CD4-positive, alpha-beta T cell treated with Interleukin-15 for 1 hour (primary cell): ENCODE results near the gene GUCD1.
"Not testable (repeated sequence)": the region's sequence is repeated elsewhere in the genome, so short reads cannot be mapped to it uniquely, and the experiment has no call there.

Experiments used
- DNase-seq: peaks from one replicate; pipeline ENCODE4 v3.0.0-alpha.2; 2020

GUCD1 gene

DNA sequence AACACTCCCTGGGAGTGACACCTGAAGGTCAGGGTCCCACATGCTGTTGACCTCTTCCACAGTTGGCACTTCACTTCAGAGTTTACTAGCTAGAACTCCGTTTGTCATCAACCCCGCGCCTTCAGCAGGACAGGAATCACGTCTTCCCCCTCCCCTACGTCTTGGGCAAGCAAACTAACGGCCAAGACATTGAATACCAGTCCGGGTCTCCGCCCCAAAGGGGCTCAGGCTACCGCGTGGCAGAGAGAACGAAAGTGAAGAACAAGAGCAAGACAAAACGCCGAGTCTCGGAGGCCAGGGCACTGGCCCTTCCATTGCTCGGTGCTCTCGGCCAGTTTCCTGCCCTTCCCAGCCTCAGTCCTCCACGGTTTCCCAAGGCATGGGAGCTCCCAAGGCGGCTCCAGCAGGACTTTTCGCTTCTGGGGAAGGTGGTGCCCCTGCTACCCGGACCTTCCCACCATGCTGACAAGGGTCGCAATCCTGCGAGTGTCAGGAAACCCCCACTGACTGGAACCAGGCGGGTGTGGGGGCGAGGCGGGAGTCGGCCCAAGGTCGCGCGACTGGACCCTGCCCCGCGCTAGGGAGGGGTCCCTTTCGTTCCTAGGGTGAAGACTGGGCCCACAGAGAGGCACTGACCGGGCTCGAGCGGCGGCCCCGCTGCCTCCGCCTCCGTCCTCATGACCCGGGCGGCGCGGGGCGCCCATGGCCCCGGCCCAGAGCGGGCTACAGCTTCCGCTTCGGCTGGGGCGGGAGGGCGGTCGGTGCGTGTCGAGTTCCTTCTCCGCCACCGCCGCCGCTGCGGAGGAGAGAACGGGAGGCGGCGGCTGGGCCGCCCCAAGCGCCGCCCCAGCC, at the start of gene GUCD1:
GUCD1 (minus strand) TSS at position 826 of the 852 bp plus-strand sequence; CDS start at position 679, 147 bp downstream.
- DNase-seq: peak; percentile 27

DNA sequence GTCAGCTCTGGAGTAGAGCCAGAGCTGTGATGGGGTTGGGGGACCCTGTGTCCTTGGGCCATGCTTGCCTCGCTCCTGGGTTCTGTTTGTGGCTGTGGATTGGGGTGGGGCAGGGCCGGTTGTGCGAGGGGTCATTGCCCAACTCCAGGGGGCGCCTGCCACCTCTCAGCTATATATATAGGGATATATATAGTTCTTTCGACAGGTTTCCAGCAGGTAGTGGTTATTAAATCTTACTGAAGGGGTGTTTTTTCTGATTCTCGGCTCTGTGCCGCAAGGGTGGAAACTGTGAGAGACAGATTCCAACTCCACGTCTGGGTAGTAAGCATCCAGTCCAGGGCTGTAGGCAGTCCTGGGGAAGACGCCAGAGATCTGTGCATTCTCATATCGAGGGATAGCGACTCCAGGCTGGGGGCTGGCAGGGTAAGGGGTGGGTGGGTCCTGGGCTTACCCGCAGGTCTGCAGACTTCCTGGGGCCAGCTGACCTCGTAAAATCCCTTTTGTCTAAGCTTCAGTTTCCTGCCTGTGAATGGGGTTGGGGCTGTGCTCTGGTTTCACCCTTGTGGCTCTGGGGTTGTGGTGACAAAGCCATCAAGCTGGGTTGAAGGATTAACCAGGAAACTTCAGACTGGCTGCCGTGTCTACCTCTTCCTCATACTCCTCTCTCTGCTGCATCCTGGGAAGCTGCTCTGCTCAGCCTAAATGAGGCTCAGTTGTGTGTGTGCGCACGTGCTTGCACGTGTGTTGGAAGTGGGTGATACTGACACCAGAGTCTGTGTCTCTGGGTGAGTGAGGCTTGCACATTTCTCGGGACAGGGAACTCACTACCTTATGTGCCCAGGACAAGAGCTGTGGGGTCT, 49.1 kb upstream of the GUCD1 start:
- DNase-seq: not testable (repeated sequence)

DNA sequence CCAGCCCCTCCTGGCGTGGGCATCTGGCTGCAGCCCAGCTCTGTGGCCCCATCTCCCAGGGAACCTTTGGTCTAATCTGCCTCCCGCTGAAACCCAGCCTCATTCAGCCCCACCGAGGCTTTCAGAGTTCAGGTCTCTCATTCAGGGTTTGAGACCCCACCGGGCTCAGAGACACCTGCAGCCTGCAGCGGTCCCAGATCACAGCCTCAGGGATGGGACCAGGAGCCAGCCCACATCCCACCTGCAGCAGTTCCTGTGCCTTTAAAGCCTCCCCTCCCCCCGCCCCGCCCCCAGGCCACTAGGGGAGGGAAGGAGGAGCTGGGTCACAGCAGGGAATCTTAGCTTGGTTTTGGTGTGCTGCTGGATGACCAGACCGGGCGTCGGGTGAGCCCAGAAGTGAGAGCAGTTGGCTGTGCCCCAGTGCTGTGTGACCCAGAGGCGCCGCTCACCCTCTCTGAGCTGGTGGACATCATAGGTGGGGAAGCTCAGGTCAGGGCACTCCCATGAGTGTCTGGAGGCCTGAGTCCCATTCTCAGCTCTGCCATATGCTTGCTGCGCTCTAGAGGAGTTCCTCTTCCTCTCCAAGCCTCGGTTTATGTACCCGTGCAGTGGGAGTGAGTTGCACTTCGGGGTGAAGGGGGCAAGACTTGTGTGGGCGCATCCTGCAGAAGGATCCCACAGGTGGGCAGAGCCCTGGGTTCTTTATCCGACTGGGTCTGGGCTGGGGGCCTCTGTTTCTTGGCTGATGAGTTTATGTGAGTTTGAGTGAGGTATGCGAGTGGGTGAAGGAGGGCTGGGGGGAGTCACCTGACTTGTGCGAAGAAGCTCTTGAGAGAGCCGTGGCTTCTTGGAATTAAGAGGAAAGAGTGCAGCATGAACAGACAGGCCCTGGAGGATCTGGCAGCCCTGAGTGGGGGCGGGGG, 48.2 kb upstream of the GUCD1 start, which contains the start of gene GGT1:
GGT1 (plus strand) TSS at position 347 of the 923 bp plus-strand sequence. CDS start 7,889 bp downstream, outside the sequence.
- not testable (repeated sequence) for DNase-seq

DNA sequence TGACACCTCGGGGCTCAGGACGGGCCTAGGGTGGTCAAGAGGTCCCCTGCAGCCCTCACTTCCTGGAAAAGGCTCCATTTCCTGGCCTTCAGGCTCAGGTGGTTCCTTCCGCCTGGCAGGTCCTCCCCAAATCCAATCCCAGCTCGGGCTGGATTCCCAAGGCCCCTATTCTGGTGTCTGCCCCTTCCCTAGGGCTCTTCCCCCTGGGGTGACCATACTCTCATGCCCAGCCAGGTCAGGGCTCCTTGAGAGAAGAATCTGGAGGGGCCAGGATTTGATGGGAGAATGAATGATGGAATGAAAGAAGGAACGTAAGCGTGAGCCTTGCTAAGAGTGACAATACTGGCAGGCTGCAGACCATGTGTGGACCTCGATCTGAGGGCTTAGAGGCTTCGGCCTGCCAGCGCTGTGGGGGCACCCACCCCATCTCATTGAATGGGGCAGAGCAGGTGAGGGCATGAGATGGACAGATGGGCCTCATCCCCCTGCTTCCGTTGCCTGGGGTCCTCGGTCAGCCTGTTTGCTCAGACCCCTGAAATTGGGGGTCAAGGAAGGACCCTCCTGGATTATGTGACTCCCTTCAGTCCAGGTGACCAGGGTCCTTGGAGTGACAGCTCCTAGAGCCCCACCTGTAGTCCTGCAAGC, 47.3 kb upstream of the GUCD1 start:
- DNase-seq: not testable (repeated sequence)

DNA sequence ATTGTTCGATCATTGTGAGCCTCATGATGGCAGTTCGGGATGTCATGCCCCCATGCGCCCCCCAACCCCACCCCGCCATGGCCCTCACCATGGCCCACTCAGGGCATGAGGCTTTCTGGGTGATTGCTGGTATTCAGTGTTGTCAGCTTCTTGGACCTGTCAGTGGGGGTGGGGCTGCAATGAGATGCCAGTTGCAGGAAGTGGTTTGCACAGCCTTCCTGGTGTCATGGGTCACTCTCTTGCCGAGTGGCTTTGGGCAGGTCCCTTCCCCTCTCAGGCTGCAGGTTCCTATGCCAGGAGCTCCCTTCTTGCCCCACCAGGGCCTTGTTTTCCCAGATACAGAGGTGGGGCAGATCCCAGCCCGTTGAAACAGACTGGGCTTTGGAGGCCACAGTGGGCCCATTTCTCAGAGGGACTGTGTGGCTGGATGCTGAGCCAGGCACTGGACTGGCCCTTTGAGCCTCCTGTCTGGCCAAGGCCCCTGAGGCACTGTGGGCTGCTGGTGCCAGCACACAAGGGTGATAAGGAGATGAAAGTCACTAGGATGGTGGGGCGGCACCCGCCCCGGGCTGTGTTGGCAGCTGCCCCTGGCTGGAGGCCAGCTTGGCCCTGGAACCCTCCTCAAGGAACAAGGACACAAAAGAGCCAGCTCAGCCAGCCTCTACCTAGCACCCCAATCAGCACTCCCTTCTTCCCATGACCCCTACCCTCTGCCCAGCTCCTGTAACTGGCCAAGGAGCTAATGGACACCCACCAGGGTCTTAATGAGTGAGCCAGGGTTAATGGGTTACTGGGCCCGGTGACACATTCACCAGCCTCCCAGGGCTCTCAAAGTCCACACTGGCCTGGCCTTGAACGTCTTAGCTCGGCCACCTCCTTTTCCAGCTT, 46.5 kb upstream of the GUCD1 start:
- peak; percentile 57 for DNase-seq

DNA sequence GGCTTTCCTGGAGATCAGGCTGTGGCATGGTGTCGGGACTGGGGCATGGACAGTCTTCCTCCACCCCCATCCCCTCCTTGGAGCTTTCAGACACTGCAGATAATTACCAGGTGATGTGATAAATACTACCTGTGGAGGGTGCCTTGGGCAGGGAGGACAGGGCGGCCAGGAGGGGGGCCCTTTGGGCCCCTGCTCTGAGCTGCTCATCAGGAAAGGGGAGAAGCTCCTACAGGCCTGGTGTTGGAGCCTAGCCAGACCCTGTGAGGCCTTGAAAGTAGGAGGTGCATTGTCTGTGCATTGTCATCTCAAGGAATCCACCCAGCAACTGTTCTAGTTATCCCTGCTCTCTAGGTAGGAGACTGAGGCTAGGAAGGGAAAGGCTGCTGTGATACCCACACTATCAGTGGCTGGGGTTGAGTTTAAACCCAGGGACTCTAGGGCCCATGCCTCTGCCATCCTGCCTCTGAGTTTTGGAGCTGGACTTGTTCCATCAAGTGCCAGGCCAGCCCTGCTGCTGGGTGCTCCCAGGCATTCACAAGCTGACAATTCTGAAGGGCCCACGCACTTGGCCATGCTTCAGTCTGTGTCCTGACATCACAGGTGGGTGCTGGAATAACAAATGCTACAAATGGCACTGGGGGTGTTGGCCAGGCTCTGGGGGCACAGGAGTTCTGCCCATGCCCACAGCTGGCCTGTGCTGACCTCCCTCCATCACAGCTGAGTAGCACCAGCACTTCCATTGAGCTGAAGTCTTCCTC, 45.2 kb upstream of the GUCD1 start:
- not testable (repeated sequence) for DNase-seq

DNA sequence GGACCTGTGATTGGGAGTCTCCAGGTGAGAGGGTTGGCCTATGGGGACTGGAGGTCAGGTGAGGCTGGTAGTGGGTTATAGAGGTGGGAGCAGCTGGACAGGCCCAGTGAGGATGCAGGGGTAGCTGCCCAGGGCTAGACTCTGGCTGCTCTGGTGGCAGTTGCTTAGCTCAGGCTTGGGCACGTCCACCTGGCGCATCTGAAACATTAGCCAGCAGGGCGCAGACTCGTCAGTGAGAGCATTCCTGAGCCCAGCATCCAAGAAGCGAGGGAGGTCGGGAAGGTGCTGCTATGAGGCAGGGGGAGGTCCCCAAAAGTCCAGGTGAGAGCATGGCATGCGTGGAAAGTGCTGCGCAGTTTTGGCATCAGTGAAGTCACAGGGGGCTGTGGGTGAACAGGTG, 44.6 kb upstream of the GUCD1 start:
- DNase-seq: no peak

DNA sequence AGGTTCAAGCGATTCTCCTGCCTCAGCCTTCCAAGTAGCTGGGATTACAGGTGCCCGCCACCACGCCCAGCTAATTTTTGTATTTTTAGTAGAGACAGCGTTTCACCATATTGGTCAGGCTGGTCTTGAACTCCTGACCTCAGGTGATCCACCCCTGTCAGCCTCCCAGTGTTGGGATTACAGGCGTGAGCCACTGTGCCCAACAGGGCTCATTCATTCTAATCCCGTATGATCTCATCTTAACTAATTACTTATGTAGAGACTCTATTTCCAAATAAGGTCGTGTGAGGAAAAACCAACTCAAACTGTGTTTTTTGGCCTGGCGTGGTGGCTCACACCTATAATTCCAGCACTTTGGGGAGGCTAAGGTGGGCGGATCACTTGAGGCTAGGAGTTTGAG, 42.1 kb upstream of the GUCD1 start:
- DNase-seq: not testable (repeated sequence)

DNA sequence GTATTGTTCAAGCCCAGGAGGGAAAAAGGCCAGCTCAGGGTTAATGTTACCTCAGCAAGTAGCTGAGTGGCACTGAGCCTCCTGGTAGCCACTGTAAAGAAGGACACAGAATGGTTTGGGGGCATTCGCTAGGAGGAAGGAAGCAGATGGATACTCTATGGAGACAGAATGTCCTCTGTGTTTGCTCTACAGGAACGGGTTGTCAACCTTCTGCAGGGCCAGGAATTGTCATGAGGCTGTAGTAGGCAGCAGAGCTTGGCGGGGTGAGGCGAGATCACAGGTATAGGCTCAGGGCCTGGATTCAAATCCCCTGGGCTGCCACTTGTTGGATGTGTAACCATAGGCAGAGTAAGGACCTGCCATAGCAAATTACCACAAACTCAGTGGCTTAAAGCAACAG, 40.9 kb upstream of the GUCD1 start:
- DNase-seq: no peak

DNA sequence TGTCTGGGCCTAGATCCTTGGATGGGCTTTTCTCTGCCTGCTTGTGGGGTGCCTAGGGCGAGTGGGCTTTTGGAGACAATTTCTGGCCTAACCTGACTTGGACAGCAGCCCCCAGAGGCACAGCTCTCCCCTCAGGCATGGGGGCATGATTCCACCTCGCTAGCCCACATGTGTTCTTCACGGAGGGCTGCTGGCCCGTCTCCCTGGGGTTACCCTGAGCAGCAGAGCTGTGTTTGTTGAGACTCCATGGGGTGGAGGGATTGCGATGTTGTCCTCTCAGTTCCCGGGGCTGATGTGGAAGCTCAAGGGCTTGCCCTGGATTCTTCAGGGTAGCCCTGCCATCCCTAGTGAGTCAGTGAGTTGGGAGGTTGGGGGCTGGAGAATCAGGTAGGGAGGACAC, 40.3 kb upstream of the GUCD1 start:
- no peak for DNase-seq

DNA sequence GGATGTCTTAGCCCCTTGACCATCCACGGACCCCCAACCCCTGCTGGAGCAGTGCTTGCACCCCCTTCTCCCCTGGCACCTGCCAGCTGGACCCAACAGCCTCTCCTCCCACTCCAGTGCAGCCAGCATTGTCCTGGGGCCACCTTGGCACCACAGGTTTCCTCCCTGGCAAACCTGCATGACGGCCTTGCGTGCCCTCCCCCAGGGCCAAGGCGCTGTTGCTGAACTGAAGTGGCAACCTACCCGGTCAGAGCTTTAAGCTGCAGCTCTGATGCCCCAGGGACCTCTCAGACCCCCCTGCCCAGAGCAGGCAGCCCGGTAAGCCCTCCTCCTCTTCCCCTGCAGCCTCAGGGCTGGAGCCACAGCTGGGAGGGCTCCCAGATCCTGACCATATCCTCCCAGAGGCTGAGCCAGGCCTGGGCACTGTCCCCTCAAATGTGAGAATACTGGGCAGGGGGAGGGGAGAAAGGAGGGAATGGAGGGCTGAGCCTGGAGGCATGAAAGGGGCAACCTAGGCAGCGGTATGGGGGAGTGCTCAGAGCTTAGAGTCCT, 39.7 kb upstream of the GUCD1 start:
- DNase-seq: no peak

DNA sequence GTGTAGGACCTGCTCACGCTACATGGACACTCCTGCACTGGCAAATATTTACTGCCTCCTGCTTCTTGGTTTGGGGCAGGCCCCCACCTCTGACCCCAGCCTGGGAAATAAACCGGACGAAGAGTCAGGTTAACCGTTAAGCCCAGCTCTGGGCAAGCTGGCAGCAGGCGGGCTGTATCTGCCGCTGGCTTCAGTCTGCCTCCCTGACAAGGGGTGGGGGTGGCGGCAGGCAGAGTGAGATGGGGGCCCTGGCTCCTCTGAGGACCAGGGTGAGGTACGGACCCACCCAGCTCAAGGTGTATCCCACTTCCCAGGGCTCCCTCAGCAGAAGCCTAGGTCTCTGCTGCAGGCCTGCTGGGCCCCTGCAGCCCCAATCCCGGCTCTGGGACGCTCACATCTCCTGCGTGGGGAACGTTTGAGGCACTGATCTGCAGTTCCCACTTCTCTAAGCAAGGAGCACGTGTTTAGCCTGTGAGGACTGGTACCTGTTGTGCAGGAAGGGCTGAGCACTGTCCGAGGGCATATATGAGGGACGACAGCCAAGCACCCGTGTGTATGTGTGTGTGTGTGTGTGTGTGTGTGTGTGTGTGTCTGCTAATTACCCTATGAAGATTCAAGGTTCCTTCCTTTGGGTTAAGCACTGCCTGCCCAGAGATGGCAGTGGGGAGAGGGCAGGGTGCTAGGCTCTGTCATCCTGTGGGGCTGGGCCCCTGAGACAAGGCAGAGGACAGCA, 39.1 kb upstream of the GUCD1 start:
- DNase-seq: no peak

DNA sequence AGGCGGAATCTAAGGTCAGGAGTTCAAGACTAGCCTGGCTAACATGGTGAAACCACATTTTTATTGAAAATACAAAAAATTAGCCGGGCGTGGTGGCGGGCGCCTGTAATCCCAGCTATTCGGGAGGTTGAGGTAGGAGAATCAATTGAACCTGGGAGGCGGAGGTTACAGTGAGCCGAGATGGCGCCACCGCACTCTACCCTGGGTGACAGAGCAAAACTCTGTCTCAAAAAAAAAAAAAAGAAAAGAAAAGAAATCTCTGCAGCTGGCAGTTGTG, 38.6 kb upstream of the GUCD1 start:
- DNase-seq: not testable (repeated sequence)

DNA sequence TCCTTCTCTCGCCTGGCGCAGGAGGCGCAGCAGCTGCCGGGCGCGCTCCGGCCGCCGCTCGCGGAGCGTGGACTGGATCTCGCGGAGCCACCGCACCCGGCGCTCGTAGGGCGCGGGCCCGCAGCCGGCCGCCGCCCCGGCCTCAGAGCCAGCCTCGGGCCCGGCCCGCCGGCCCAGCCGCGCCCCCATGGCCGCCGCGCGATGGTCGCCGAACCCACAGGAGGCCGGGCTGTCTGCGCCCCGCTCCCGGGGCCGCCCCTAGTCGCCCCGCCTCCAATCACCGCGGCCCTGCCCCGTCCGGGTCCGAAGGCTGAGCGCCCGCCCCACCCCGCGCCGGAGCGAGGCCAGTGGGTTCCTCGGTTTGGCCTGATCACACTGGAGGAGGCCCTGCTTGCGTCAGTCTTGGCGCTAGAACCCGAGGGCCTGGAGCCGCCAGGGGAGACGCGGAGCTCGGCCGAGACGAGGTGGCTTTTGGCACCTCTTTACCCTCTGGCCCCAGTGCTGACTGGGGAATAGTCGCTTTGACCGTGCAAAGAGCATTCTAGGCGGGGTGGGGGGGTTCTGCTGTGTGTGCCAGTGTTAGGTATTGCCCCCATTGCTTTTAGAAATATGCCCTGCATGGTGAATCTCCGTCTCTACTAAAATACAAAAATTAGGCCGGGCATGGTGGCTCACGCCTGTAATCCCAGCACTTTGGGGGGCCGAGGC, 38.1 kb upstream of the GUCD1 start, which contains the start of gene LRRC75B:
LRRC75B (minus strand) TSS at position 223 of the 708 bp plus-strand sequence; CDS start at position 189, 34 bp downstream.
- DNase-seq: peak; percentile 49

DNA sequence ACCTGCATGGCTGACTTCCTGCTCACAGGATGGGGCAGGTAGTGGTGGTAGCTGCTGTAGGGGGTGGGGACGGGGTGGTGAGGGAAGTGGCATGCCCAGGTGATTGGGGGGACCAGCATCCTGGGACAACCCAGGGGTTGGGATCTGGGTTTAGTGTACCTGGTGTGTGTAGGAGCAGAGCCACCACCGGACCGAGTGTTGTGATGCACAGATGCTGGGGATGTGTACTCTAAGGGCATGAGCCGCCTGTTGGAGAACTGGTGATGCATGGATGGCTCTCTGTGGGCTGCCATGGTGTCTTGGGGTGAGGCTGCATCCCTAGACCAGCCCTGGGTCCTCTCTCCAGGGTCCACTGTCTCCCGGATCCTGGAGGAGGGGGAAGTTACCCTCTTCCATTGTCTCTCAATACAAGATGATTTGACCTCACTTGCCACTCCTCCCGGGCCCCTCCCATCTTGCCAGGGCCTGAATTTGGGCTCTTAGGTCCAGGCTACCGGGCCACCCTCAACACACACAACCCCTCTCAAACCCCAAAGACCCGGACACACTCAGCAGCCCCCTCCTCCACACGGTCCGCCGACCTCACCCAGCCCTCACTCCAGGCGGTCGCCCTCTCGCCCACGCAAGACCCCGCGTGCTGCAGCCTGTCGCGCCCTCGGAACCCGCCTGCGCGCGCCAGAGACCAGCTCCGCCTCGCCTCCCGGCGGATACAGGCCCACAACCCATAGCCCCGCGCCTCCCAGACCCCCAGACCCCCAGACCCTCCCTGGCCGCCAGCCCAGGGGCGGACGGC, 37.3 kb upstream of the GUCD1 start:
- DNase-seq: no peak

DNA sequence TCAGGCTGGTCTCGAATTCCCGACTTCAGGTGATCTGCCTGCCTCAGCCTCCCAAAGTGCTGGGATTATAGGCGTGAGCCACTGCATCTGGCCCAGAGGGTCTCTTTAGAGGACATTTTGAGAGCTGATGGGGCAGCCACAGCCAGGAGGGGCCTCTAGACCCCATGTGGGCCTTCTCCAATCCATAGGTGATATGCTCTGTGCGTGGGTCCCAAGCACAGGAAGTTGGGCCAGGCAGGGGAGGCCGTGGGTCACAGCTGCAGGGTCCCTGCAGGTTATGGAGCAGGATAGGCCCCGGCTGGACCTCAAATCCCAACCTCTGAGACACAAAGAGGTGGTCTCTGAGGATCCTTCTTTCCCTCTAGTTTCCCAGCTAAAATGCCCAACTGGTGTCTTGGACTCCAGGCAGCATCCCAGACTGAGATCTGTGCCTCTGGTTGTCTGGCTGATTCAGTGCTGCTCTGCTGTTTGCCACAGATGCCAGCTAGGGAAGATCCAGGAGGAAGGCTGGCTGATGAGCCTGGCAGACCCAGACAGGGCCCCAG, 36.4 kb upstream of the GUCD1 start:
- DNase-seq: no peak

DNA sequence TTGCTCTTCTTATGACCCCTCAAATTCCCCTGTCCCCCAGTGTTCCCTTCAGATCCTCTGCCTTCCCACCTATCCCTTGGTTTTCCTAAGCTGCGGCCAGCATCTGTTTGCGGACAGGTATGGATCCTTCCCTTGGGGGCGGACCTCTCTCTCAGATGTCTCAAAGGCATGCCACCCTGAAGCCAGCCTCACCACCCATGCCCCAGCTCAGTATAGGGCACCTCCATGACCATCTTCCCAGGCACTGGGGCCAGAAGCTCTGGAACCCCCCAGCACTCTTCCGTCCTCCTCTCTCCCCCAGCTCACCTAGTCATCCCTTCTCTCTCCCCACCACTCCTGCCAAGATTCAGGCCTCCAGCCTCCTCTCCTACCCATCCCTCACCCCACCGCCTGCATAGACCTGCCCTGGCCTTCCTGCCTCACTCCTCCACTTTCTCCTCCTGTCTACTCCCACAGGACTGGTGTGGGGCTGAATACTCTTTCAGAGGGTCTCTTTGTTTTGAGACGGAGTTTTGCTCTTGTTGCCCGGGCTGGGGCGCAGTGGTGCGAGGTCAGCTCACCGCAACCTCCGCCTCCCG, 35.7 kb upstream of the GUCD1 start:
- no peak for DNase-seq
